T-helper 1 cell treated with Interleukin-12 subunit alpha and Interleukin-12 subunit beta and Interleukin-4 antibody, amounts not matched to agents 30 ng/mL and 1 ng/mL, for 36 hours (primary cell): ENCODE data around the gene GCC1. TPM values are rescaled to one million over a fixed set of nuclear protein-coding genes. Genes with fewer than 3 reads are reported as not detected.
"Not testable (repeated sequence)": the region's sequence is repeated elsewhere in the genome, so short reads cannot be mapped to it uniquely, and the experiment has no call there.

ENCODE experiments used
- intact Hi-C: fragments of 100-400 bp; cut with micrococcal nuclease; formaldehyde crosslinking; loops from one replicate; pipeline ENCODE4 v1.15.1; 2024
- total RNA-seq: library from RNA; stranded (reverse); gene quantifications from 2 replicates; pipeline ENCODE4 v1.2.3, GENCODE V29; 2022

GCC1 gene
- total RNA-seq, 1 donor from 2014 or later = 20.7 TPM

GRCh38 chr7:127541548-127541947 is 43.8 kb downstream of the GCC1 start:
- intact Hi-C loops = no loop called here

DNA sequence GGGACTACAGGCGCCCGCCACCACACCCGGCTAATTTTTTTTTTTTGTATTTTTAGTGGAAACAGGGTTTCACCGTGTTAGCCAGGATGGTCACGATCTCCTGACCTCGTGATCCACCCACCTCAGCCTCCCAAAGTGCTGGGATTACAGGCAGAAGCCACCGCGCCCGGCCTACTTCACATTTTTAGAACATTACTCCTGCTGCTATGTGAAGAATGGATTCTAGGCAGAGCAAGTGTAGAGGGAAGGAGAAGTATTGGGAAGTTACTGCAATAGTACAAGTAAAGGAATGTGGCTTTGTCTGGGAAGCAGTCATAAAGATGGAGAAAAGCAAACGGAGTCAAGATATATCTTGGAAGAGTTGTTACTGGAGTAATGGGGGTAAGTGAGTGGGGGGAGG is 44.9 kb downstream of the GCC1 start:
- intact Hi-C loops = not testable (repeated sequence)

DNA sequence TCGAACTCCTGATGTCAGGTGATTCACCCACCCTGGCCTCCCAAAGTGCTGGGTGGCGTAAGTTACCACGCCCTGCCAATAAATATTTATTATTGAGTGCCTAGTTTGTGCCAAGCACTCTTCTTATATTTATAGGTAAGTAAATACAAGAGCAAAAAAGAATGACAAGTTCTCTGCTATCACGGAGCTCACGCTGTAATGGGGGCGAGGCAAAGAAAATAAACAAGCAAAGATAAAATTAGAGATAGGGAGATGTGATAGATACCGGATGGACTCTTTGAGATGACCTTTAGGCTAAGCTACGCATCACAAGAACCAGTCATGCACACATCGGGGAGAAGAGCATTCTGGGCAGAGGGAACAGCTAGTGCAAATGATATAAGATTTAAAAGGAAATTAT is 46.3 kb downstream of the GCC1 start:
- intact Hi-C loops = no loop called here

- intact Hi-C loops = no loop called here
Measured at GRCh38 chr7:127536741-127537140, 48.7 kb downstream of the GCC1 start.

DNA sequence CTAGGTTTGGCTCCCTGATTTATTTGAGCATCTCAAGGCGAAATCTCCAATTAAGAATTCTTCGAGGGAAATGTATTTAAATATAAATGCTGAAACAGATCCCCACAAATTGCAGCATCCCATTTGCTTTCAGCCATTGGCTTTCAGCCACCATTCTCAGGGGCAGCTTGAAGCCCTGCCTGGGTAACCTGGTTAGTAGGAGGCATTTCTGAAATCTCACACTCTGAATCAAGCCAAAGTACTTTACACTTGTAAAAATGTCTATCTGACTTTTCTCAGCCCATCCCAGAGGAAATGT is 49.1 kb downstream of the GCC1 start:
- intact Hi-C loops = no loop called here

- intact Hi-C loops = no loop called here
Measured at GRCh38 chr7:127535546-127536393, 49.6 kb downstream of the GCC1 start.

DNA sequence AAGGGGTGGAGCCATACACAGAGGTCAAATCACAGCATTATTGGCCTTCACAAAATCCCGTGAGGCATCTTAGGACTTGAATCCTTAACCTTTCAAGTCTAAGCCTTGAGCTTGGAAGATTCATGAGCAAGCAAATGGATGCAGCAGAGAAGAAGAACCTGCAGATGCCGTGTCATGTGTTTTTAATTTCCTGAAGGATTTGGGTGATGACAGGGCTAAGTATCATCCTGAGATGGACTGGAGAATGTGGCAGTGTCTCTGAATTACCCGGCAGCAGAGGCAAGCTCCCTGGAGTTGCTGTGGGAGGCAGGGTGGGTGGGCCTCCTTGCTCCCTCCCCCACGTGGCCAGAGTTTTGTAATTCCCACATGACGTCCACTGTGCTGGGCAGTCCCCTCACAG is 50.8 kb downstream of the GCC1 start:
- intact Hi-C loops = no loop called here

DNA sequence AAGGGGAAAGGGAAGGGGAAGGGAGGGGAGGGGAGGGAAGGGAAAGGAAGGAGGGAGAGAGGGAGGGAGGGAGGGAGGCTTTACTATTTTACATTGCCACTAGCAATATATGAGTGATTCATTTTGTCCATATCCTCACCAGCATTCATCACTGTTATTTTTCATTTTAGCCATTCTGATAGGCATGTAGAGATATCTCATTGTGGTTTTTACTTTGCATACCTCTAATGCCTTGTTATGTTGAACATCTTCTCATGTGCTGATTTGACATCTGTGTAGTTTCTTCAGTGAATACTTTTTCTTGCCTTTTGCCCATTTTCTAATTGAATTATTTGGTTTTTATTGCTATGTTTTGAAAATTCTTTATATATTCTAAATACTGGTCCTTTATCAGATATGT is 52.7 kb downstream of the GCC1 start:
- intact Hi-C loops = no loop called here

- intact Hi-C loops = no loop called here
Measured at GRCh38 chr7:127532151-127532550, 53.2 kb downstream of the GCC1 start.

Other genes starting within 250 kb of the GCC1 start
- gene ZNF800, start 192.9 kb downstream of the GCC1 start, total RNA-seq = 41.1 and 47.1 TPM in 2 replicates
- gene ARF5, start 2.8 kb upstream of the GCC1 start, total RNA-seq = 123 TPM in 2 replicates
- gene FSCN3, start 8.1 kb upstream of the GCC1 start, total RNA-seq = 0.73 and 1.4 TPM in 2 replicates
- gene PAX4, start 32.5 kb upstream of the GCC1 start, total RNA-seq = not detected in 2 replicates
- 250 and 263 TPM in 2 replicates for gene SND1, start 66.6 kb upstream of the GCC1 start, total RNA-seq